ENCODE results near the gene NLRP5.

The NLRP5 gene

DNA sequence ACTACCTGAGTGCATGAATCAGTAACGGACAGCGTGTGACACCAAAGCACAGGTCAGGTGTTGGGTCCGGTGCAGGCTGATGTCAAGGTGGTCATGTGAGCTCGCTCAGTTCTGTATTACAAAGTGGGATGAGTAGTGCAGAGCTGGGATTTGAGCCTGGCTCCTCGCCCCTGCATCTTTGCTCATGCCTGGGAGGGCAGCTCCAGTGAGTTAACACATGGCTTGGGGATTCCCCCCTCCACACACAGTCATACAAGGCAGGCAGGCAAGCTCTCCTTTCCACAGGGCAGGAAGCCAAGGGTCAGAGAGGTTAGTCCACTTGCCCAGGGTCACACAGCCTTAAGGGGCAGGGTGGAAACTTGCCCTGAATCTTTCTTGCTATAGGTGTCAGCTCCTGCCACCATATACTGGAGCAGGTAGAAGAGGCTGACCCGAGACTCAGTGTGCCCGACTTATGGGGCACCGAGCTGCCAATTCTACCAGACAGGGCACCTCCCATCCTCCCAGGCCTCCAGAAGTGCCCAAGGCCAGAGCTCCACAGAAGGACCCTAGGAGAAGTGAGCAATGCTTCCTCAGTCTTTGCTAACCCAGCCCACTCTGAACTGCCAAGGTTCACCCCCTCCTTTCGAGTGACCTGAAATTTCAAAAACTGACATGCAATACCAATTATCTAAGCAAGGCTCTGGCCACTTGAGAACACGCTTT lies 99.1 kb downstream of the NLRP5 start:
- Histone ChIP-seq H3K9me3 (ENCODE audit: insufficient read depth, low read length, severe bottlenecking) (no peaks in the 10 kb centered on the region), H3K27ac (ENCODE audit: low read length) (no peak overlapping the region), H3K9ac (ENCODE audit: low read depth, low read length) (no peak overlapping the region), H3K79me2 (ENCODE audit: insufficient read depth, low read length) (no peaks in the 10 kb centered on the region), H4K20me1 (ENCODE audit: insufficient read depth, low read length) (peaks cover 42% of the 10 kb centered on the region), H3K4me1 (ENCODE audit: insufficient read depth, low read length) (peaks cover 7% of the 10 kb centered on the region), H3K27me3 (ENCODE audit: insufficient read depth, low read length, poor library complexity) (no peaks in the 10 kb centered on the region), H2AFZ (ENCODE audit: low read depth, low read length) (no peak overlapping the region), H3K4me3 (ENCODE audit: low read depth in 1 of 2, low read length in 2 of 2) (no peak overlapping the region), H3K4me2 (ENCODE audit: insufficient read depth, low read length) (no peak overlapping the region), H3K36me3 (ENCODE audit: insufficient read depth, low read length) (peaks cover 21% of the 10 kb centered on the region)
- ATAC-seq (ENCODE audit: insufficient read depth, low read depth) (no peak), DNase-seq (no peak)
- TF ChIP-seq EZH2 (IDR thresholded peaks at IDR 0.05; ENCODE audit: borderline replicate concordance, low read depth, low read length, severe bottlenecking) = no peak
- TF ChIP-seq, protein P1, sequence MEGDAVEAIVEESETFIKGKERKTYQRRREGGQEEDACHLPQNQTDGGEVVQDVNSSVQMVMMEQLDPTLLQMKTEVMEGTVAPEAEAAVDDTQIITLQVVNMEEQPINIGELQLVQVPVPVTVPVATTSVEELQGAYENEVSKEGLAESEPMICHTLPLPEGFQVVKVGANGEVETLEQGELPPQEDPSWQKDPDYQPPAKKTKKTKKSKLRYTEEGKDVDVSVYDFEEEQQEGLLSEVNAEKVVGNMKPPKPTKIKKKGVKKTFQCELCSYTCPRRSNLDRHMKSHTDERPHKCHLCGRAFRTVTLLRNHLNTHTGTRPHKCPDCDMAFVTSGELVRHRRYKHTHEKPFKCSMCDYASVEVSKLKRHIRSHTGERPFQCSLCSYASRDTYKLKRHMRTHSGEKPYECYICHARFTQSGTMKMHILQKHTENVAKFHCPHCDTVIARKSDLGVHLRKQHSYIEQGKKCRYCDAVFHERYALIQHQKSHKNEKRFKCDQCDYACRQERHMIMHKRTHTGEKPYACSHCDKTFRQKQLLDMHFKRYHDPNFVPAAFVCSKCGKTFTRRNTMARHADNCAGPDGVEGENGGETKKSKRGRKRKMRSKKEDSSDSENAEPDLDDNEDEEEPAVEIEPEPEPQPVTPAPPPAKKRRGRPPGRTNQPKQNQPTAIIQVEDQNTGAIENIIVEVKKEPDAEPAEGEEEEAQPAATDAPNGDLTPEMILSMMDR (IDR thresholded peaks at IDR 0.05; ENCODE audit: borderline replicate concordance, extremely low read depth, low read length, poor library complexity, severe bottlenecking) = no peak

DNA sequence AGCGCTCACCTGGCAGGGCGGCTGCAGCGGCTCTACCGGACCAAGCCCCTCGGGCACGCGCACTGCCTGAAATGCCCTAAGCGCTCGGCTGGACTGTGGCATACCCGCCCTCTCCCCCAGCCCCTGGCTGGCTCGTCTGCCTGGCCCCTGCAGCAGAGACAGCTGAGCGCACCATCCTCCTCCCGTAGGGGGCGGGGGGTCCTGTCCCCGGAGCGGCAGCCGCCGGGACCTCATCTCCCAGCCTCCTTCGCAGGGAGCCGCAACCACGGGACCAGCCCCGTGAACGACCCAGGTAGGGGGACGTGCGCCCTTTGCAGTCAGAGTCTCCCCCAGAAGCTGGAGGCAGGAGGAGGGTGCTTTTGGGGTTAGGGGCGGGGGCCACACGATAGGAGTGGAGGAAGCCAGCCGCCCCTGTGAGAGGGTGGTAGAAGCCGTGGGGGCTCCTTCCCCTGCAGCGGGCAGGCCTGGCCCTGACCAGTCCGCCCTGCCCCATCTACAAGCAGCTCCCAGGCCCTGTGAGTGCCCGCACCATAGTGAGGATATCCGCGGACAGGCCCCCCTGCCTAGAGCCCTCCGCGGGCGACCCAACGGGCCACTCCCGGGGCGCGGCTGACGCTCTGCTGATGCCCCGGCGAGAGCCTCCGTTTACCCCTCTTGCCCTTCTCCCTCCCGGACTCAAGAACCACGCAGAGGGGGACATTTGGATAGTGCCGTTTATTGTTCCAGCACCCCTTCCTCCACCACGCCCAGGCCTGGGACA lies 100.3 kb downstream of the NLRP5 start:
- Histone ChIP-seq H3K4me2 (ENCODE audit: insufficient read depth, low read length) (no peak overlapping the region), H2AFZ (ENCODE audit: low read depth, low read length) (no peak overlapping the region), H3K4me1 (ENCODE audit: insufficient read depth, low read length) (no peaks in the 10 kb centered on the region), H4K20me1 (ENCODE audit: insufficient read depth, low read length) (peaks cover 48% of the 10 kb centered on the region), H3K4me3 (ENCODE audit: low read depth in 1 of 2, low read length in 2 of 2) (no peak overlapping the region), H3K9ac (ENCODE audit: low read depth, low read length) (no peak overlapping the region), H3K27ac (ENCODE audit: low read length) (no peak overlapping the region), H3K9me3 (ENCODE audit: insufficient read depth, low read length, severe bottlenecking) (no peaks in the 10 kb centered on the region), H3K36me3 (ENCODE audit: insufficient read depth, low read length) (peaks cover 29% of the 10 kb centered on the region), H3K79me2 (ENCODE audit: insufficient read depth, low read length) (peaks cover 8% of the 10 kb centered on the region; the same call in 1 of the 2 replicates), H3K27me3 (ENCODE audit: insufficient read depth, low read length, poor library complexity) (no peaks in the 10 kb centered on the region)
- no peak for DNase-seq
- TF ChIP-seq EZH2 (IDR thresholded peaks at IDR 0.05; ENCODE audit: borderline replicate concordance, low read depth, low read length, severe bottlenecking) = no peak
- TF ChIP-seq, protein P1 (IDR thresholded peaks at IDR 0.05; ENCODE audit: borderline replicate concordance, extremely low read depth, low read length, poor library complexity, severe bottlenecking) = no peak
- peak; percentile 29; the same call in 1 of the 3 replicates for ATAC-seq (ENCODE audit: insufficient read depth, low read depth)

DNA sequence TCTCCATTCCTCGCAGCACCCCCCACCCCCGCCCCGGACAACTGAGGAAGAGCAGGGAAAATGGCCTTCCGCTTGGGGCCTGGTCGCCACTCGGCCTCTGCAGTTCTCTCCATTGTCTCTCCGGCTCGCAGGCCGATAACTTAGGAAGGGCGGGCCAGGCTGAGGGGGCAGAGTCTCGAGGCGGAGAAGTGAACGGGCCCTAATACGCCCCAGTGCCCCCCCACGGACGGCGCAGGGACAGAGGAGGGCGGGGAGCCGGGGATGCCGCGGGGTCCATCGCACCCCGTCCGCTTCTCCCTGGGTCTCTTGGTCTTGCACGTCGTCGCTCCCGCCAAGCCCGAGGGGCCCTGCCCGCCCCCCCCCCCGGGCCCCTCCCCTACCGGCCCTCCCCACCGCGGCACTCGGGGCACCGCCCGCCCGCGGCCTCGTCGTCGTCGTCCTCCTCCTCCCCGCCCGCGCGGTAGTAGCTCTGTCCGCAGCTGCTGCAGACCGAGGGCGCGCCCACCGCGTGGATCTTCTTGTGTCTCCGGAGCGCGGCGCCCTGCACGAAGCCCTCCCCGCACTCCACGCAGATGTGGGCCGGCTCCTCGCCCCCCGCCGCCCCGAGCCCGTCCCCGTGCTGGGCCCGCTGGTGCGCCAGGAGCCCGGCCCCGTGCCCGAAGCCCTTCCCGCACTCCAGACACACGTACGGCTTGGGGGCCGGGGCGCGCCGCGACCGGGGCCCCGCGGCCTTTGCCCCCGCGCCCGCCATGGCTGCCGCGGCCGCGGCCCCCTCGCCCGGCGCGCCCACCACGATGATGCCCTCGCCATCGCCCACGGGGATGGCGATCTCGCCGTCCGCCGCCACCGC lies 101.3 kb downstream of the NLRP5 start:
- no peaks in the 10 kb centered on the region for H3K27me3 ChIP-seq (ENCODE audit: insufficient read depth, low read length, poor library complexity)
- no peak overlapping the region for H3K4me3 ChIP-seq (ENCODE audit: low read depth in 1 of 2, low read length in 2 of 2)
- ATAC-seq (ENCODE audit: insufficient read depth, low read depth) (no peak), DNase-seq (no peak)
- peaks cover 34% of the 10 kb centered on the region for H3K36me3 ChIP-seq (ENCODE audit: insufficient read depth, low read length)
- H3K4me1 ChIP-seq (ENCODE audit: insufficient read depth, low read length) = no peaks in the 10 kb centered on the region
- no peaks in the 10 kb centered on the region for H3K9me3 ChIP-seq (ENCODE audit: insufficient read depth, low read length, severe bottlenecking)
- no peak for TF ChIP-seq EZH2 (IDR thresholded peaks at IDR 0.05; ENCODE audit: borderline replicate concordance, low read depth, low read length, severe bottlenecking)
- TF ChIP-seq, protein P1 (IDR thresholded peaks at IDR 0.05; ENCODE audit: borderline replicate concordance, extremely low read depth, low read length, poor library complexity, severe bottlenecking) = no peak
- no peak overlapping the region for H3K27ac ChIP-seq (ENCODE audit: low read length)
- H3K4me2 ChIP-seq (ENCODE audit: insufficient read depth, low read length) = no peak overlapping the region
- H2AFZ ChIP-seq (ENCODE audit: low read depth, low read length) = no peak overlapping the region
- no peak overlapping the region for H3K9ac ChIP-seq (ENCODE audit: low read depth, low read length)
- peaks cover 12% of the 10 kb centered on the region for H3K79me2 ChIP-seq (ENCODE audit: insufficient read depth, low read length)
- H4K20me1 ChIP-seq (ENCODE audit: insufficient read depth, low read length) = peaks cover 53% of the 10 kb centered on the region

Measured in DND-41 (cell line).